Renal cortex interstitium (tissue), 11 donors: ENCODE measurements around the gene RPS2. TPM values are rescaled to one million over a fixed set of nuclear protein-coding genes. Genes with fewer than 3 reads are reported as not detected.
"Not testable (repeated sequence)": the region's sequence is repeated elsewhere in the genome, so short reads cannot be mapped to it uniquely, and the experiment has no call there.

Experiments used
- DNase-seq, 11 donors: peaks; one replicate each; pipeline ENCODE4 v3.0.0-alpha.2; 2013; ENCODE audit warnings: low read depth in 9 of 11, low spot score in 4 of 11; ENCODE audit errors: extremely low read depth in 1 of 11
- polyA plus RNA-seq, 3 donors: library from polyadenylated mRNA; unstranded; fragments of 120-200 nt; gene quantifications; one replicate each; pipeline ENCODE4 v1.2.1, GENCODE V29; 2013; ENCODE audit not compliant: insufficient read length in 3 of 3

Gene RPS2
- polyA plus RNA-seq, 3 donors: 1,794 to 2,026 (median 1,887) TPM

GRCh38 chr16:1958143-1958491 lies 6.5 kb downstream of the RPS2 start:
- not testable (repeated sequence) for DNase-seq

GRCh38 chr16:1957434-1958142 lies 7.0 kb downstream of the RPS2 start:
- DNase-seq: not testable (repeated sequence)

GRCh38 chr16:1953734-1954133 lies 10.9 kb downstream of the RPS2 start:
- no peak for DNase-seq

GRCh38 chr16:1950559-1950958 lies 14.1 kb downstream of the RPS2 start:
- no peak for DNase-seq

- DNase-seq: no peak
These were observed 14.6 kb downstream of the RPS2 start for GRCh38 chr16:1950047-1950446.

GRCh38 chr16:1949507-1949906 lies 15.1 kb downstream of the RPS2 start:
- DNase-seq: no peak

GRCh38 chr16:1947369-1947670 lies 17.3 kb downstream of the RPS2 start:
- no peak for DNase-seq

GRCh38 chr16:1946495-1947368 lies 17.9 kb downstream of the RPS2 start:
- DNase-seq: no peak

- DNase-seq: no peak
These were observed 18.9 kb downstream of the RPS2 start for GRCh38 chr16:1945559-1946391.

- no peak for DNase-seq
These were observed 19.9 kb downstream of the RPS2 start for GRCh38 chr16:1944612-1945199.

- DNase-seq: peak; percentile 94 to 99 (median 99)
These were observed 21.6 kb downstream of the RPS2 start, which contains the start of gene MSRB1 for GRCh38 chr16:1942810-1943726. Gene MSRB1 (minus strand): TSS chr16:1943199. CDS start chr16:1943156, 43 bp downstream.

GRCh38 chr16:1942047-1942809 lies 22.4 kb downstream of the RPS2 start:
- DNase-seq: no peak

- no peak for DNase-seq
These were observed 23.2 kb downstream of the RPS2 start for GRCh38 chr16:1941162-1942046.

GRCh38 chr16:1940273-1941161 lies 24.1 kb downstream of the RPS2 start:
- DNase-seq: no peak

GRCh38 chr16:1939833-1940232 lies 24.8 kb downstream of the RPS2 start:
- DNase-seq: not testable (repeated sequence)

GRCh38 chr16:1938910-1939309 lies 25.7 kb downstream of the RPS2 start:
- no peak for DNase-seq
